NCI-H510A (cell line): ENCODE results near the gene ITGB3.
"Not testable (repeated sequence)": the region's sequence is repeated elsewhere in the genome, so short reads cannot be mapped to it uniquely, and the experiment has no call there.

Experiments used
- DNase-seq: peaks from one replicate; lab custom pipeline; 2025; lab: John Stamatoyannopoulos, UW

ITGB3 gene

DNA sequence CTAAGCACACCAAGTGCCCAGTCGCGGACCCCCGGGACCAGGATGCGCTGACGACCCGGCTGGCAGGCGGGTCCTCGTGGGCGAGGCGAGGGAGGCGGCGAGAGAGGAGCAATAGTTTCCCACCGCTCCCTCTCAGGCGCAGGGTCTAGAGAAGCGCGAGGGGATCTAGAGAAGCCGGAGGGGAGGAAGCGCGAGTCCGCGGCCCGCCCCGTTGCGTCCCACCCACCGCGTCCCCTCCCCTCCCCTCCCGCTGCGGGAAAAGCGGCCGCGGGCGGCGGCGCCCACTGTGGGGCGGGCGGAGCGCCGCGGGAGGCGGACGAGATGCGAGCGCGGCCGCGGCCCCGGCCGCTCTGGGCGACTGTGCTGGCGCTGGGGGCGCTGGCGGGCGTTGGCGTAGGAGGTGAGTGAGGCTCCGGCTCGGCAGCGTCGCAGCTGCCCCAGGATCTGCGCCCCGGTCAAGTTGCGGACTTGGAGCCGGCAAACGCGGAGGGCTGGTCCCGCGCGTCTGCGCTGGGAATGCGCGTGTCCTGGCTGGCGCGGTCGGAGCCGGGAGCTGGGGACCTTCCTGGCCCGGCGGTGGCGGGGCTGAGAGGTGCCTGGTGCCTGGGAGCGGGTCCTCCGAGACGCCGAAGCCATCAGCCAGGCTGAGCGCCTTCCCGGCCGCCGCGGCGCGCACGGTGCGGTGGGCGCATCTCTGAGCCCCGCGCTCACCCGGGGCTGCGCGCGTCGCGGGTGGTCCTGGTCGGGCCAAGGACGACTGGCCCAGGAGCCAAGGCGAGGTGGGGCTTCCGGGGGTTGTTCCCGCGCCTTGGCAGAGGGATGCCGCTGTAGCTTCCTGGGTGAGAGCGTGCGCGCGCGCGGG lies at the start of gene ITGB3:
Gene ITGB3, plus strand, starts transcription at position 287 of the 862 bp plus-strand sequence. Its CDS starts 35 bp downstream, at position 322.
- peak; percentile 37 for DNase-seq

- no peak for DNase-seq
These were observed 49.5 kb upstream of the ITGB3 start for GRCh38 chr17:47203984-47204721.

DNA sequence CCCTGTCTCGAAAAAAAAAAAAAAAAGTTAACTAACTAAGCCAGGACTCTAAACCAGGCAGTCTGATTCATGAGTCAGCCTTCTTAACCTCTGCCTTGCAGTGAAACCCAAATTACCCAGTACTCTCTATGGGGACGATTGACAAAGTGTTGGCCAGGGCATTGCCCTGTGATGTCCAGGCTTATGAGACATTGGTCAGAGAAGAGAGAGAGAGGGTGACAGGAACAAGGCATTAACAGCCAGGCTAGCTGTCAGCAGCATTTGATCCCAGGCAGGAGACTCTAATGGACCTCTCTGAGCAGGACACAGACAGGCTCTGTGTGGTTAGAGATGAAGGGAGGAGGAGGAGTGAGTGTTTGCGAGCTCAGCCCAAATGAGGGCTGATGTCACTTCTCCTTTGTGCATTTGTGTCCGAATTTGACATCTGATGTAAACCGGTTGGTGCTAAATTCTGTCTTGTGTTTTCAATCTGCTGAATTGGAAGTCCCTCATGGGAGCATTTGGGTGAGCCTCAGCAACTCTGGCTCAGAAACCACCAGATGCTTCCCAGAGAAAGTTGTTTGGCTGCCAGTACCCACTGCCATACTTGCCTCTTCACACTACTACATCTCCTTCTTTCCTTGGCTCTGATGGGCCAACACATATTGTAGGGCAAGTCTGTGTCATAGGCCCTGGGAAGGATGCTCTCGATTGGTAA lies 48.8 kb upstream of the ITGB3 start:
- DNase-seq: no peak

GRCh38 chr17:47205419-47205963 lies 48.1 kb upstream of the ITGB3 start:
- DNase-seq: no peak

DNA sequence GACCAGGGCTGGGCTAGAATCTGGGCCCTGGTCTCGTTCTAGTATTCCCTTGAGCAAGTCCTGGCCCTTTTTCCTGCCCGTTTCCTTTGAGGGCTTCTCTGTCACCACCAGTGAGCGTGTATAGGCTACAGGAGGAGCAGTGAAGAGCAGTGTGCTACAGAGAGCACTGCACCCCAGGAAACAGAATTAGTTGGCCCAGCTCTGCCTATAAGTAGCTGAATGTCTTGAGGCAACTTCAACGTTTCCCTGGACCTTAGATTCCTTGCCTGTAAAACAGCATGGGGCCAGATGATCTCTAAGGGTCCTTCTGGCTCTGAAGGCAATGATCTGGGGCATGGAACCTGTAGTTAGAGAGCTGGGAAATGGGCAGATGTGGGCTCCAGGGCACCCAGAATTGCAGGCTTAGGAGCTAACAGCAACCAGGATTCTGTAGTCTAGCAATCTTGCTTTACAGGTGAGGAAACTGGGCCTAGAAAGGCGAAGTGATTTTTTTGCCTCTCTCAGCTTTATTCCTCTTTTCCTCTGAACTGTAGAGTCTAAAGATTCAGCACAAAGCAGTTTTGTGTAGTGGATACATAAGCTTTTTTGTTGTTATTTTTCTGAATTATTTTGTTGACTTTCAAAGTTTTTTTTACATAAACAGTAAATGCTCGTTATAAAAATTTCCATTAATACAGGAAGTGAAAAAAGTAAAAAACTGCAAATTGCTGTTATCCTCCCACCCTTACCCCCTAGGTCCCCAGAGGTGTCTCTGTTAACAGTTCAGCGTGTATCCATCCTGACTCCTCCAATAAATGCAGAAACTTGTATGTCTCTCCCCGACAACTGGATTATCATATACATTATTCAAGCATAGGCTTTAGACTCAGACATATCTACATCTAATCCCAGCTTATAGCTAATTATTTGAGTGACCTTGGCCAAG lies 46.2 kb upstream of the ITGB3 start:
- no peak for DNase-seq

GRCh38 chr17:47208744-47209488 lies 44.7 kb upstream of the ITGB3 start, which contains the start of gene MYL4:
TSS of gene MYL4 (plus strand) at chr17:47209348. CDS start at chr17:47209423, 75 bp downstream.
- DNase-seq: no peak

DNA sequence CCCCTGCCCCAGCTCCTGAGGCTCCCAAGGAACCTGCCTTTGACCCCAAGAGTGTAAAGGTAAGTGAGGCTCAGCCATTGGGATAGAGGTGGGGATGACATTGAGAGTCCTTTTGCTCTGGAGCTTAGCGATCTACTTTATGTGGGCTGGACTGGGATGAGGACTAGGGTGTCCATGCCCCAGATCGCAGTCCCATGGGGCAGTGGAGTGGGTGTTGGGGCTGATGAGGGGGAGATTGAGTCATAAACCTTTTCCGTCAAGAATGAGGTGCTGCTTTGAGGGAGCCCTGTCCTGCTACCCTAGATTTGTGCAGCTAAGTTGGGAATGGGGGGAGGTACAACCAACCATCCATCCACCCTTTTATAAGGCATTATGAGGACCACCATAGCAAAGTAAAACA lies 44.1 kb upstream of the ITGB3 start:
- DNase-seq: no peak

GRCh38 chr17:47210105-47210504 lies 43.5 kb upstream of the ITGB3 start:
- DNase-seq: no peak

- no peak for DNase-seq
These were observed 42.8 kb upstream of the ITGB3 start for GRCh38 chr17:47210779-47211178.

- no peak for DNase-seq
These were observed 41.2 kb upstream of the ITGB3 start for GRCh38 chr17:47212458-47212857.

- no peak for DNase-seq
These were observed 40.1 kb upstream of the ITGB3 start for GRCh38 chr17:47213540-47213939.

GRCh38 chr17:47214931-47215330 lies 38.7 kb upstream of the ITGB3 start:
- DNase-seq: no peak

GRCh38 chr17:47216821-47217220 lies 36.8 kb upstream of the ITGB3 start:
- DNase-seq: not testable (repeated sequence)

- DNase-seq: not testable (repeated sequence)
These were observed 36.3 kb upstream of the ITGB3 start for GRCh38 chr17:47217279-47217678.

- DNase-seq: no peak
These were observed 34.7 kb upstream of the ITGB3 start for GRCh38 chr17:47218896-47219430.

GRCh38 chr17:47219621-47220475 lies 33.8 kb upstream of the ITGB3 start:
- DNase-seq: no peak

DNA sequence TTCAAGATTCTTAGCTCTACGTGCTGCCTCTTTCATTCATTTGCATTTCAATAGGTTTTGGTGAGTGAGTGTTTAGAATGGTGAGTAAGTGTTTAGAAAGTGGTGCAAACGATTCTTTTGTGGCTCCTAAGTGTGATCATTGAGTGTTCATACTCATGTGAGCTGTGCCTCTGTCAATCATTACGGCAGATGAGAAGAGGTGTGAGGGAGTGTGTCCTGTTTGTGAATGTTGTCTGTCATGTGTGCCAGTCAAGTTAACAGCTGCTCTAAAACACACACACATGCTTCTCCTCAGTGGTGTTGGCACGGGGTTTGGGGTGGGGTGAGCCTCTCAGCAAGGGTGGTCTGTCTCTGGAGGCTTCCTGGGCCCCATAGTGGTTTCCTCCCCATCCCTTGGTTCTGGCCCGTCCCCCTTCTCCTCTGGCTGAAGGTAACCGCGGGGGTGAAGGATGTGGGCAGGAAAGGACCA lies 33.1 kb upstream of the ITGB3 start:
- no peak for DNase-seq

GRCh38 chr17:47221154-47221553 lies 32.5 kb upstream of the ITGB3 start:
- DNase-seq: no peak

- no peak for DNase-seq
These were observed 31.6 kb upstream of the ITGB3 start for GRCh38 chr17:47222047-47222446.
